ENCODE measurements around the gene CERS6.

CERS6 gene

DNA sequence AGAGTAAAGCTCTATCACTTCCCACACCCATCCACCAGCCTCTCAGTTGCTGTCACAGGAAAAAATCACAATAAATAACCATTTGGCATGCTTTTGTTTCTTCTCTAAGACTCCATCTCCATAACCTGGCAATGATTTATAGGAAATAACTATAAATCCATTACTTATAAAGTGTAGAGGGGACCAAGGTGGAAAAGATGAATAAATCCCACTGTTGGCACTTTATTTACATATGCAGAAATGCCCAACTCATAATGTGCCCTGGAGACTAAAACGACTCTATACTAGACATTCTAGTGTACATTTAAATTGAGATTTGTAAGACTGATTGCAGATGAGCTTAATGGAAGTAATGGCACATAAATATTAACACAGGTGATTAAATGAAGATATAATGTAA is 338.9 kb downstream of the CERS6 start:
- no peak for ATAC-seq
- TF ChIP-seq CSDC2 (CRISPR knock-in tag; IDR thresholded peaks at IDR 0.05) (no peak), OSR1 (CRISPR knock-in tag; IDR thresholded peaks at IDR 0.05) (no peak), ZFP3 (CRISPR knock-in tag; IDR thresholded peaks at IDR 0.05) (no peak), RARB (CRISPR knock-in tag; IDR thresholded peaks at IDR 0.05) (no peak), PPARA (CRISPR knock-in tag; IDR thresholded peaks at IDR 0.05; ENCODE audit: borderline replicate concordance) (no peak), ZNF70 (CRISPR knock-in tag; IDR thresholded peaks at IDR 0.05) (no peak), ESRRG (CRISPR knock-in tag; IDR thresholded peaks at IDR 0.05) (no peak), ZFP30 (CRISPR knock-in tag; IDR thresholded peaks at IDR 0.05) (no peak), ISL1 (CRISPR knock-in tag; IDR thresholded peaks at IDR 0.05) (no peak), TCF4 (CRISPR knock-in tag; IDR thresholded peaks at IDR 0.05; ENCODE audit: borderline replicate concordance) (no peak), TOX (CRISPR knock-in tag; IDR thresholded peaks at IDR 0.05; ENCODE audit: borderline replicate concordance) (no peak), BACH2 (CRISPR knock-in tag; IDR thresholded peaks at IDR 0.05; ENCODE audit: borderline replicate concordance) (no peak), SNAI2 (CRISPR knock-in tag; IDR thresholded peaks at IDR 0.05) (no peak), ARNTL (CRISPR knock-in tag; IDR thresholded peaks at IDR 0.05; ENCODE audit: borderline replicate concordance, low read depth) (no peak)
- TF ChIP-seq, protein P1, sequence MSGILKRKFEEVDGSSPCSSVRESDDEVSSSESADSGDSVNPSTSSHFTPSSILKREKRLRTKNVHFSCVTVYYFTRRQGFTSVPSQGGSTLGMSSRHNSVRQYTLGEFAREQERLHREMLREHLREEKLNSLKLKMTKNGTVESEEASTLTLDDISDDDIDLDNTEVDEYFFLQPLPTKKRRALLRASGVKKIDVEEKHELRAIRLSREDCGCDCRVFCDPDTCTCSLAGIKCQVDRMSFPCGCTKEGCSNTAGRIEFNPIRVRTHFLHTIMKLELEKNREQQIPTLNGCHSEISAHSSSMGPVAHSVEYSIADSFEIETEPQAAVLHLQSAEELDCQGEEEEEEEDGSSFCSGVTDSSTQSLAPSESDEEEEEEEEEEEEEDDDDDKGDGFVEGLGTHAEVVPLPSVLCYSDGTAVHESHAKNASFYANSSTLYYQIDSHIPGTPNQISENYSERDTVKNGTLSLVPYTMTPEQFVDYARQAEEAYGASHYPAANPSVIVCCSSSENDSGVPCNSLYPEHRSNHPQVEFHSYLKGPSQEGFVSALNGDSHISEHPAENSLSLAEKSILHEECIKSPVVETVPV (CRISPR knock-in tag; IDR thresholded peaks at IDR 0.05) = no peak
- TF ChIP-seq, protein P2, sequence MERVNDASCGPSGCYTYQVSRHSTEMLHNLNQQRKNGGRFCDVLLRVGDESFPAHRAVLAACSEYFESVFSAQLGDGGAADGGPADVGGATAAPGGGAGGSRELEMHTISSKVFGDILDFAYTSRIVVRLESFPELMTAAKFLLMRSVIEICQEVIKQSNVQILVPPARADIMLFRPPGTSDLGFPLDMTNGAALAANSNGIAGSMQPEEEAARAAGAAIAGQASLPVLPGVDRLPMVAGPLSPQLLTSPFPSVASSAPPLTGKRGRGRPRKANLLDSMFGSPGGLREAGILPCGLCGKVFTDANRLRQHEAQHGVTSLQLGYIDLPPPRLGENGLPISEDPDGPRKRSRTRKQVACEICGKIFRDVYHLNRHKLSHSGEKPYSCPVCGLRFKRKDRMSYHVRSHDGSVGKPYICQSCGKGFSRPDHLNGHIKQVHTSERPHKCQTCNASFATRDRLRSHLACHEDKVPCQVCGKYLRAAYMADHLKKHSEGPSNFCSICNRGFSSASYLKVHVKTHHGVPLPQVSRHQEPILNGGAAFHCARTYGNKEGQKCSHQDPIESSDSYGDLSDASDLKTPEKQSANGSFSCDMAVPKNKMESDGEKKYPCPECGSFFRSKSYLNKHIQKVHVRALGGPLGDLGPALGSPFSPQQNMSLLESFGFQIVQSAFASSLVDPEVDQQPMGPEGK (CRISPR knock-in tag; IDR thresholded peaks at IDR 0.05; ENCODE audit: borderline replicate concordance) = no peak
- TF ChIP-seq, protein P3, sequence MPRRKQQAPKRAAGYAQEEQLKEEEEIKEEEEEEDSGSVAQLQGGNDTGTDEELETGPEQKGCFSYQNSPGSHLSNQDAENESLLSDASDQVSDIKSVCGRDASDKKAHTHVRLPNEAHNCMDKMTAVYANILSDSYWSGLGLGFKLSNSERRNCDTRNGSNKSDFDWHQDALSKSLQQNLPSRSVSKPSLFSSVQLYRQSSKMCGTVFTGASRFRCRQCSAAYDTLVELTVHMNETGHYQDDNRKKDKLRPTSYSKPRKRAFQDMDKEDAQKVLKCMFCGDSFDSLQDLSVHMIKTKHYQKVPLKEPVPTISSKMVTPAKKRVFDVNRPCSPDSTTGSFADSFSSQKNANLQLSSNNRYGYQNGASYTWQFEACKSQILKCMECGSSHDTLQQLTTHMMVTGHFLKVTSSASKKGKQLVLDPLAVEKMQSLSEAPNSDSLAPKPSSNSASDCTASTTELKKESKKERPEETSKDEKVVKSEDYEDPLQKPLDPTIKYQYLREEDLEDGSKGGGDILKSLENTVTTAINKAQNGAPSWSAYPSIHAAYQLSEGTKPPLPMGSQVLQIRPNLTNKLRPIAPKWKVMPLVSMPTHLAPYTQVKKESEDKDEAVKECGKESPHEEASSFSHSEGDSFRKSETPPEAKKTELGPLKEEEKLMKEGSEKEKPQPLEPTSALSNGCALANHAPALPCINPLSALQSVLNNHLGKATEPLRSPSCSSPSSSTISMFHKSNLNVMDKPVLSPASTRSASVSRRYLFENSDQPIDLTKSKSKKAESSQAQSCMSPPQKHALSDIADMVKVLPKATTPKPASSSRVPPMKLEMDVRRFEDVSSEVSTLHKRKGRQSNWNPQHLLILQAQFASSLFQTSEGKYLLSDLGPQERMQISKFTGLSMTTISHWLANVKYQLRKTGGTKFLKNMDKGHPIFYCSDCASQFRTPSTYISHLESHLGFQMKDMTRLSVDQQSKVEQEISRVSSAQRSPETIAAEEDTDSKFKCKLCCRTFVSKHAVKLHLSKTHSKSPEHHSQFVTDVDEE (CRISPR knock-in tag; IDR thresholded peaks at IDR 0.05) = no peak
- TF ChIP-seq, protein P4, sequence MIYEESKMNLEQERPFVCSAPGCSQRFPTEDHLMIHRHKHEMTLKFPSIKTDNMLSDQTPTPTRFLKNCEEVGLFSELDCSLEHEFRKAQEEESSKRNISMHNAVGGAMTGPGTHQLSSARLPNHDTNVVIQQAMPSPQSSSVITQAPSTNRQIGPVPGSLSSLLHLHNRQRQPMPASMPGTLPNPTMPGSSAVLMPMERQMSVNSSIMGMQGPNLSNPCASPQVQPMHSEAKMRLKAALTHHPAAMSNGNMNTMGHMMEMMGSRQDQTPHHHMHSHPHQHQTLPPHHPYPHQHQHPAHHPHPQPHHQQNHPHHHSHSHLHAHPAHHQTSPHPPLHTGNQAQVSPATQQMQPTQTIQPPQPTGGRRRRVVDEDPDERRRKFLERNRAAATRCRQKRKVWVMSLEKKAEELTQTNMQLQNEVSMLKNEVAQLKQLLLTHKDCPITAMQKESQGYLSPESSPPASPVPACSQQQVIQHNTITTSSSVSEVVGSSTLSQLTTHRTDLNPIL (CRISPR knock-in tag; IDR thresholded peaks at IDR 0.05; ENCODE audit: low read depth) = no peak
- TF ChIP-seq, protein P5, sequence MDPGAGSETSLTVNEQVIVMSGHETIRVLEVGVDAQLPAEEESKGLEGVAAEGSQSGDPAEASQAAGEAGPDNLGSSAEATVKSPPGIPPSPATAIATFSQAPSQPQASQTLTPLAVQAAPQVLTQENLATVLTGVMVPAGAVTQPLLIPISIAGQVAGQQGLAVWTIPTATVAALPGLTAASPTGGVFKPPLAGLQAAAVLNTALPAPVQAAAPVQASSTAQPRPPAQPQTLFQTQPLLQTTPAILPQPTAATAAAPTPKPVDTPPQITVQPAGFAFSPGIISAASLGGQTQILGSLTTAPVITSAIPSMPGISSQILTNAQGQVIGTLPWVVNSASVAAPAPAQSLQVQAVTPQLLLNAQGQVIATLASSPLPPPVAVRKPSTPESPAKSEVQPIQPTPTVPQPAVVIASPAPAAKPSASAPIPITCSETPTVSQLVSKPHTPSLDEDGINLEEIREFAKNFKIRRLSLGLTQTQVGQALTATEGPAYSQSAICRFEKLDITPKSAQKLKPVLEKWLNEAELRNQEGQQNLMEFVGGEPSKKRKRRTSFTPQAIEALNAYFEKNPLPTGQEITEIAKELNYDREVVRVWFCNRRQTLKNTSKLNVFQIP (CRISPR knock-in tag; IDR thresholded peaks at IDR 0.05; ENCODE audit: borderline replicate concordance, low read depth) = no peak

DNA sequence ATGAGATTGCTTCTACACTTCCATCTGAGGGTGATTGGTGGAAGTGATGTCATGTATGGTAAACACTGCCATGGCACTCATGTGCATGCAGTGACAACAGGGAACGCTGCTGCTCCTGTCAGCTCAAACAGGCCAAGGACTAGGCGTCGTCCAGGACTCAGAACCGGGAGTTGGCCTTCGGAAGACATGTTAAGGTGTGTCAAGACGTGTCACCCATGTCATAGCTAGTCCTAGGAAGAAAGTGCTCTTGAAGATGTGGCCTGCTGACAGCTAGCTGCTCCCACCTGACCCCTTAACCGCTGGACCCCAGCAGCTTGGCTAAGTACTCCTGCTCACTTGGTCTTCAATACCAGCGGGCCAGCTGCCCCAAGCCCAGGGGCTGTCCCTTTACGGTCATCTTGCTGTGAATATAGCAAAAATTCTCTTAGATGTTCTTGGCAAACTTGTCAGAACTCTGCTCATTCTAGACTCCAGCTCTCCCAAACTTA is 340.1 kb downstream of the CERS6 start:
- no peak for TF ChIP-seq ISL1 (CRISPR knock-in tag; IDR thresholded peaks at IDR 0.05)
- TF ChIP-seq ZFP3 (CRISPR knock-in tag; IDR thresholded peaks at IDR 0.05) = no peak
- TF ChIP-seq ZFP30 (CRISPR knock-in tag; IDR thresholded peaks at IDR 0.05) = no peak
- TF ChIP-seq ZC3H10 (CRISPR knock-in tag; IDR thresholded peaks at IDR 0.05) = no peak
- TF ChIP-seq OSR1 (CRISPR knock-in tag; IDR thresholded peaks at IDR 0.05) = no peak
- no peak for ATAC-seq

DNA sequence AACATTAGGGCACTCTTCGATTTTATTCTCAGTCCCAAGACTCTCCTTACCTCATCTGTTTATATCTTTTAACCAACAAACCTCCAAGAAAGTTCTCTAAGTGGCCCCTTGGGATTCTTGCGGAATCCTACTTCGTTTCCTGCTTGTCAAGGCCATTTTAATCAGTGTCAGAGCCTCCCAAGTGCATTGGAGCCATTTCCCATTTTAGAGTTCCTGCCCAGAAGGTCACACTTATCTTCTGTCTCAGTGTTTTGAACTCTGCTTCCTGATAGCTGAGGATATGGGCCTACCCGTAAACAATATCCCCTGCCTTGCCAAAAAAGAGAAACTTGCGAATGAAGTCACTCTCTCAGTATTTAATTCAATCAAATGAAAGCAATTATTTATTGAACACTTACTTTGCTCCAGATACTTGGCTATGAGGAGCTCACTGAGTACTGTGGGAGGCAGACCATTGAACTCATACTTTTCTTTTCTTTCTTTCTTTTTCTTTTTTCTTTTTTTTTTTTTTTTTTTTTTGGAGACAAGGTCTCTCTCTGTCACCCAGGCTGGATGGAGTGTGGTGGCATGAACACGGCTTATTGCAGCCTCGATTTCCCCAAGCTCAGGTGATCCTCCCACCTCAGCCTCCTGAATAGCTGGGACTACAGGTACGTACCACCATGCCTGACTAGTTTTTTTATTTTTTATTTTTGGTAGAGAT is 340.7 kb downstream of the CERS6 start:
- ATAC-seq = no peak
- TF ChIP-seq ISL1 (CRISPR knock-in tag; IDR thresholded peaks at IDR 0.05) = no peak
- TF ChIP-seq OSR1 (CRISPR knock-in tag; IDR thresholded peaks at IDR 0.05) = no peak
- no peak for TF ChIP-seq ZNF565 (CRISPR knock-in tag; conservative IDR thresholded peaks at IDR 0.05; ENCODE audit: low read depth)
- no peak for TF ChIP-seq TCF4 (CRISPR knock-in tag; IDR thresholded peaks at IDR 0.05; ENCODE audit: borderline replicate concordance)
- no peak for TF ChIP-seq ARNTL (CRISPR knock-in tag; IDR thresholded peaks at IDR 0.05; ENCODE audit: borderline replicate concordance, low read depth)
- TF ChIP-seq, protein P3 (CRISPR knock-in tag; IDR thresholded peaks at IDR 0.05) = no peak
